ENCODE measurements around the gene ALDH1B1. TPM values are rescaled to one million over a fixed set of nuclear protein-coding genes. Genes with fewer than 3 reads are reported as not detected.
A peak's percentile ranks its signal among the peaks of the same experiment; 100 is the strongest.

The ALDH1B1 gene
- total and polyA plus RNA-seq, 2 of the 13 experiments (the other 11 are each of a cell fraction or from before 2014, with no cell fraction given): 45.1 to 125 TPM

DNA sequence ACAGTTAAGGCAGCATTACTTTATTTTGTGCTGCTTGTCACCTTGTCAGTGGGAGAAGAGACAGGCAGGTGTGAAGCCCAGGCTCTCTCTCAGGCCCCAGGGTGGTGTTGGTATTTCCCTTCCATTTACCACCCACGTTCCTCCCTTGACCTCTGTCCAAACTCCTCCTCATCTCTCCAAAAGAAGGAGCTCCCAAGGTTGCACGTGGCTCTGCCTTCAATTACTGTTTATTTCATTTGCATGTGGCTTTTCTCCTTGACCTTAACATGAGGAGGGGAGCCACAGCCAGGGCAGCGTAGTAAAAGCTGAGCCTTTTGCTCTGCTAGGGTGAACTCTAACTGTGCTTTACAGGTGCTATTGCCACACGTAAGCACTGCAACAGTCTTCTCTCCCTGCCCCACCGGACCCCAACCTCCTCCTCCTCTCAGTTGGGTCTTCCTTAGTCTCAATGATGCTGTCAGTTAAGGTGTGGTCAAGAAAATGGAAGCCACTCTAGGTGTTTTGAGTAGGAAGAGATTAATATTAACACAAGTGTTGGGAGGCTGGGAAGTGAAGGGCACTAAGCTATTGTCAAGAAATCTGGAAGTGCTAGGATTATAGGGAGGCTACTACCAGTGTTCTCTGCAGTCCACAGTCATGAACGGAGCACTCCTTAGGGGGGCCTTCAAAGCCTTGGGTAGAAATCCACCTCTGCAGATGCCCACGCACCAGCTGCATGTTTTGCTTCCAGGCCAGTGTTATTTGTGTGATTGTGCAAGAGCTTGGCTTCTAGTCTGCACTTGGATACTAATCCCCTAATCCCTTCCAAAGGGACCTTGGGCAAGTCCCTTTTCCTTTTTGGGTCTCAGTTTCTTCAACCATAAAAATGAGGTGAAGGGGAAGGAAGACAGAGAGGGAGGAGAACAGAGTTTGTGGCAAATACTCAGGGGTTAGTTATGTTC is 3.9 kb upstream of the ALDH1B1 start (continued):
- TF ChIP-seq ZNF383 (CRISPR knock-in tag; IDR thresholded peaks at IDR 0.05; ENCODE audit: borderline replicate concordance) (0 out of 2 replicates have a peak, but pooled peaks have one; percentile 38), GATAD2A (CRISPR knock-in tag; IDR thresholded peaks at IDR 0.05) (peak; percentile 95), SATB2 (CRISPR knock-in tag; IDR thresholded peaks at IDR 0.05) (no peak), MTF2 (CRISPR knock-in tag; IDR thresholded peaks at IDR 0.05; ENCODE audit: borderline replicate concordance) (0 out of 2 replicates have a peak, but pooled peaks have one; percentile 38), ZNF703 (CRISPR knock-in tag; IDR thresholded peaks at IDR 0.05; ENCODE audit: borderline replicate concordance) (no peak), GZF1 (CRISPR knock-in tag; IDR thresholded peaks at IDR 0.05) (no peak), PITX1 (CRISPR knock-in tag; IDR thresholded peaks at IDR 0.05) (peak; percentile 97), FOXK1 (CRISPR knock-in tag; IDR thresholded peaks at IDR 0.05; ENCODE audit: borderline replicate concordance, low read depth) (peak; percentile 59; the same call in 1 of the 2 replicates), SAP130 (CRISPR knock-in tag; IDR thresholded peaks at IDR 0.05; ENCODE audit: low read depth) (peak; percentile 28; the same call in 1 of the 2 replicates), MNT (IDR thresholded peaks at IDR 0.05) (peak; percentile 36; the same call in 1 of the 2 replicates), ZNF326 (CRISPR knock-in tag; IDR thresholded peaks at IDR 0.05; ENCODE audit: borderline replicate concordance) (no peak), EEA1 (CRISPR knock-in tag; IDR thresholded peaks at IDR 0.05; ENCODE audit: borderline replicate concordance) (no peak), BRCA1 (CRISPR knock-in tag; IDR thresholded peaks at IDR 0.05) (no peak), ETV5 (CRISPR knock-in tag; IDR thresholded peaks at IDR 0.05; ENCODE audit: borderline replicate concordance) (peak; percentile 17; the same call in 1 of the 2 replicates)
- TF ChIP-seq, protein P1, sequence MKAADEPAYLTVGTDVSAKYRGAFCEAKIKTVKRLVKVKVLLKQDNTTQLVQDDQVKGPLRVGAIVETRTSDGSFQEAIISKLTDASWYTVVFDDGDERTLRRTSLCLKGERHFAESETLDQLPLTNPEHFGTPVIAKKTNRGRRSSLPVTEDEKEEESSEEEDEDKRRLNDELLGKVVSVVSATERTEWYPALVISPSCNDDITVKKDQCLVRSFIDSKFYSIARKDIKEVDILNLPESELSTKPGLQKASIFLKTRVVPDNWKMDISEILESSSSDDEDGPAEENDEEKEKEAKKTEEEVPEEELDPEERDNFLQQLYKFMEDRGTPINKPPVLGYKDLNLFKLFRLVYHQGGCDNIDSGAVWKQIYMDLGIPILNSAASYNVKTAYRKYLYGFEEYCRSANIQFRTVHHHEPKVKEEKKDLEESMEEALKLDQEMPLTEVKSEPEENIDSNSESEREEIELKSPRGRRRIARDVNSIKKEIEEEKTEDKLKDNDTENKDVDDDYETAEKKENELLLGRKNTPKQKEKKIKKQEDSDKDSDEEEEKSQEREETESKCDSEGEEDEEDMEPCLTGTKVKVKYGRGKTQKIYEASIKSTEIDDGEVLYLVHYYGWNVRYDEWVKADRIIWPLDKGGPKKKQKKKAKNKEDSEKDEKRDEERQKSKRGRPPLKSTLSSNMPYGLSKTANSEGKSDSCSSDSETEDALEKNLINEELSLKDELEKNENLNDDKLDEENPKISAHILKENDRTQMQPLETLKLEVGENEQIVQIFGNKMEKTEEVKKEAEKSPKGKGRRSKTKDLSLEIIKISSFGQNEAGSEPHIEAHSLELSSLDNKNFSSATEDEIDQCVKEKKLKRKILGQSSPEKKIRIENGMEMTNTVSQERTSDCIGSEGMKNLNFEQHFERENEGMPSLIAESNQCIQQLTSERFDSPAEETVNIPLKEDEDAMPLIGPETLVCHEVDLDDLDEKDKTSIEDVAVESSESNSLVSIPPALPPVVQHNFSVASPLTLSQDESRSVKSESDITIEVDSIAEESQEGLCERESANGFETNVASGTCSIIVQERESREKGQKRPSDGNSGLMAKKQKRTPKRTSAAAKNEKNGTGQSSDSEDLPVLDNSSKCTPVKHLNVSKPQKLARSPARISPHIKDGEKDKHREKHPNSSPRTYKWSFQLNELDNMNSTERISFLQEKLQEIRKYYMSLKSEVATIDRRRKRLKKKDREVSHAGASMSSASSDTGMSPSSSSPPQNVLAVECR (CRISPR knock-in tag; IDR thresholded peaks at IDR 0.05; ENCODE audit: borderline replicate concordance): peak; percentile 45; the same call in 1 of the 2 replicates
- TF ChIP-seq, protein P2, sequence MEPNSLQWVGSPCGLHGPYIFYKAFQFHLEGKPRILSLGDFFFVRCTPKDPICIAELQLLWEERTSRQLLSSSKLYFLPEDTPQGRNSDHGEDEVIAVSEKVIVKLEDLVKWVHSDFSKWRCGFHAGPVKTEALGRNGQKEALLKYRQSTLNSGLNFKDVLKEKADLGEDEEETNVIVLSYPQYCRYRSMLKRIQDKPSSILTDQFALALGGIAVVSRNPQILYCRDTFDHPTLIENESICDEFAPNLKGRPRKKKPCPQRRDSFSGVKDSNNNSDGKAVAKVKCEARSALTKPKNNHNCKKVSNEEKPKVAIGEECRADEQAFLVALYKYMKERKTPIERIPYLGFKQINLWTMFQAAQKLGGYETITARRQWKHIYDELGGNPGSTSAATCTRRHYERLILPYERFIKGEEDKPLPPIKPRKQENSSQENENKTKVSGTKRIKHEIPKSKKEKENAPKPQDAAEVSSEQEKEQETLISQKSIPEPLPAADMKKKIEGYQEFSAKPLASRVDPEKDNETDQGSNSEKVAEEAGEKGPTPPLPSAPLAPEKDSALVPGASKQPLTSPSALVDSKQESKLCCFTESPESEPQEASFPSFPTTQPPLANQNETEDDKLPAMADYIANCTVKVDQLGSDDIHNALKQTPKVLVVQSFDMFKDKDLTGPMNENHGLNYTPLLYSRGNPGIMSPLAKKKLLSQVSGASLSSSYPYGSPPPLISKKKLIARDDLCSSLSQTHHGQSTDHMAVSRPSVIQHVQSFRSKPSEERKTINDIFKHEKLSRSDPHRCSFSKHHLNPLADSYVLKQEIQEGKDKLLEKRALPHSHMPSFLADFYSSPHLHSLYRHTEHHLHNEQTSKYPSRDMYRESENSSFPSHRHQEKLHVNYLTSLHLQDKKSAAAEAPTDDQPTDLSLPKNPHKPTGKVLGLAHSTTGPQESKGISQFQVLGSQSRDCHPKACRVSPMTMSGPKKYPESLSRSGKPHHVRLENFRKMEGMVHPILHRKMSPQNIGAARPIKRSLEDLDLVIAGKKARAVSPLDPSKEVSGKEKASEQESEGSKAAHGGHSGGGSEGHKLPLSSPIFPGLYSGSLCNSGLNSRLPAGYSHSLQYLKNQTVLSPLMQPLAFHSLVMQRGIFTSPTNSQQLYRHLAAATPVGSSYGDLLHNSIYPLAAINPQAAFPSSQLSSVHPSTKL (CRISPR knock-in tag; IDR thresholded peaks at IDR 0.05): peak; percentile 80
- TF ChIP-seq, protein P3, sequence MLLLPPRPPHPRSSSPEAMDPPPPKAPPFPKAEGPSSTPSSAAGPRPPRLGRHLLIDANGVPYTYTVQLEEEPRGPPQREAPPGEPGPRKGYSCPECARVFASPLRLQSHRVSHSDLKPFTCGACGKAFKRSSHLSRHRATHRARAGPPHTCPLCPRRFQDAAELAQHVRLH (CRISPR knock-in tag; IDR thresholded peaks at IDR 0.05; ENCODE audit: borderline replicate concordance, low read depth): 0 out of 2 replicates have a peak, but pooled peaks have one; percentile 42

Measured in HepG2 (cell line).